ENCODE results near the gene CCL3.

- TF ChIP-seq CTCF (IDR thresholded peaks at IDR 0.05) (no peak), POLR2A (IDR thresholded peaks at IDR 0.05) (no peak)
These were observed 30.5 kb downstream of the CCL3 start for GRCh38 chr17:36059406-36059805.

Data from thyroid gland (tissue), 4 donors.